ENCODE data around the gene PRB2.
"Not testable (repeated sequence)": the region's sequence is repeated elsewhere in the genome, so short reads cannot be mapped to it uniquely, and the experiment has no call there.

PRB2 gene

GRCh38 chr12:11395467-11395866 lies at the start of gene PRB2:
Gene PRB2, minus strand, starts transcription at chr12:11395567. Its CDS starts 38 bp downstream, at chr12:11395529.
- not testable (repeated sequence) for DNase-seq (ENCODE audit: low read depth in 2 of 2)

DNA sequence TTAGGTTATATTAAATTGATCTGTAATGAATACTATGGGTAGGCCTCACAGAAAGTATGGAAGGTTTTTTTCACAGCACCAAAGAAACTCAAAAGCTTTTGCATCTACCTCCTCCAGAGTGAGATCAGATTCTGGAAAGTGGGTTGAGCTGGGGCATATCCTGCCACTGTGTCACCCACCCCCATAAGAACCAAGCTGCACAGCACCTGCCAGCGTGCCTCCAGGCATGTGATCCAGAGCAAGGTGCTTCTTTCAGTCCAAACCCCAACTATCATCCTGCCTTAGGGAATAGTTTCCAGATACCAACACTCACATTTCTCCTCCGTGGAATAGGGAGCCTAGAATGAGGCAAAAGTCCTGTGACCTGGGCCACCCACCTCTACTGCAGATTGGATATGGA lies 42.6 kb upstream of the PRB2 start:
- DNase-seq (ENCODE audit: low read depth in 2 of 2), result no peak

DNA sequence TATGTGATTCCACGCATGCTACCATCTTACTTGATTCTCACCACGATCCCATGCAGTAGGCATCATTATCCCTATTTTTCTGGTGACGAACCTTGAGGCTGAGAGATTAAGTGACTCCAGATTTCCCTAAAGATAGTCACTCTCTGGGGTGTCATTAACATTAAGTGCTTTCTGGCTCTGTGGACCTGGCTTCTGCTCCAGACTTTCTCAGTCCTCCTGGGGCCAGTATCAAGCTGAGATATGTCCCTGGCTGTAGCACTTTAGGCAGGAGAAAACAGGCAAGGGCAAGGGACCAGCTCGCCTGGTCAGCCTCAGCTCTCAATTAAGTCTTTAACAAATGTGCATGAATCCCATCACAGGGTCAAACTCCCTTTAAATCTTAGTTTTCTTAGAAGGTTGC lies 38.3 kb upstream of the PRB2 start:
- DNase-seq (ENCODE audit: low read depth in 2 of 2), result no peak

DNA sequence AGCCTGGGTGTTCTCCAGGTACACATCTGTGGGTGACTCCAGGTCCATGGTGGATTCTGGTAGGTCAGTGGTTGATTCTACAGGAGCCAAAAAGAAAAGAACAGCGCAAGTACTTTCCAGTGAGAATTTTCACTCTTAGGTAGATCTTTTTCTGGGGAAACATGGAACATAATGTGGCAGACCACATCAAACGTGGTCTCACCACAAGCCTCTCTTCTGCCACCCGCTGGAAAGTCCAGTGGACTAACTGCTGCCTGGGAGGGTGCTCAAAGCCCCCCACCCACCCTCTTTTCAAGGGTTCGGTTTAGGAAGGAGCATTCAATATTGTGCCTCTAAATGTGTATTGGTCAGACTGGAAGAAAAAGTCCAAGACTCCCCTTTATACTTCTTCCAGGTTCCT lies 36.1 kb upstream of the PRB2 start:
- no peak for DNase-seq (ENCODE audit: low read depth in 2 of 2)

DNA sequence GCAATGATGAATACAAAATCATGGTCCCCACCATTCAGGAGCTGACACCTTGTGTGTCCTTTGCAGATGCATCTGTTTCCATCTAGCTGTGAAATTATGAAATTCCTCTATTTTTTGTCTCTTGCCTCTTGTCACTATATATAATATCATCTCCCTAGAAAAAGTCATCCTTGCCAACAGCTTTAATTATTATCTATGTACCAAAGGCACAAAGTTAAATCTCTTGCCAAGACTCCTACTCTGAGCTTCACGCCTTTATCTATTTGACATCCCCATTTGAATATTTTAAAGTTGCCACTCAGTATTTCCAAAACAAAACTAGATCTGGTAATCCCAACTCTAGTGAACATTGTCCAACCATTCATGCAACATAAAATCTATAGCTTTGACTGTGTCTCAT lies 32.0 kb upstream of the PRB2 start:
- DNase-seq (ENCODE audit: low read depth in 2 of 2), result no peak

DNA sequence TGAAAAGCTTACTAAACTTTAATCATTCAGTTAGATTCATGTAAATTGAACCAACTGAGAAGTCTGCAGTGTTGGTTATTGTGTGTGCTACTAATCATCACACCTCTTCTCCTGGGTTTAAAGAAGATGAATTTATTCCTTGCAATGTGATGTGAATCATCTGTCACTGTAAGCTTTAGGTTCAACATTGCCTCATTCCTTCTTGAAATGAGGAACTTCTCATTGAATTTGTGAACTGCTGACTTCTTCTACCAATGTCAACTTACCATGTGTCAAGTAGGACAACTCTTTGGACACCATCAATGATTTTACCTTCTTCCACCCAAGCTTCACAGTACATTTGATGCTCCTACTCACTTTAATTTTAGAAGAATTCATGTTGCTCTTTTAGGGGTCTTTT lies 17.4 kb upstream of the PRB2 start:
- no peak for DNase-seq (ENCODE audit: low read depth in 2 of 2)

DNA sequence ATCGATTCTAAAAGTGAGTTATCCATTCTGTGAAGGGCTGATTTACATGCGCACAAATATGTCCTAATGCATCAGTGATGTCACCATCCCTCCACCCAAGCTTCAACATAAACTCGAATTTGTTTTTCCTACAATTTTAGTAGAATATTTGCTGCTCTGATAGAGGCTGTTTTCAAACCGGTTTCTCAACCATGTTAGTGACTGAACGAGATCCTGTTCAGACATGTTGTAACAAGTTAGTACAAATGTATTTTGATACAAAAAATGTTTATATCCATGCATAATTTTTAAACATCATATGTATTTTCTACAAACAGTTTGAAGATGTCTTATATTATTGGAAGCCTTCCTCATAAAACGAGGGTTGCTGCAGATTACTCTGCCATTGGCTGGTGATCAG lies 12.7 kb upstream of the PRB2 start:
- no peak for DNase-seq (ENCODE audit: low read depth in 2 of 2)

GRCh38 chr12:11397366-11397765 lies 2.0 kb upstream of the PRB2 start:
- no peak for DNase-seq (ENCODE audit: low read depth in 2 of 2)

GRCh38 chr12:11391456-11391855 lies 3.9 kb downstream of the PRB2 start:
- DNase-seq (ENCODE audit: low read depth in 2 of 2), result not testable (repeated sequence)

DNA sequence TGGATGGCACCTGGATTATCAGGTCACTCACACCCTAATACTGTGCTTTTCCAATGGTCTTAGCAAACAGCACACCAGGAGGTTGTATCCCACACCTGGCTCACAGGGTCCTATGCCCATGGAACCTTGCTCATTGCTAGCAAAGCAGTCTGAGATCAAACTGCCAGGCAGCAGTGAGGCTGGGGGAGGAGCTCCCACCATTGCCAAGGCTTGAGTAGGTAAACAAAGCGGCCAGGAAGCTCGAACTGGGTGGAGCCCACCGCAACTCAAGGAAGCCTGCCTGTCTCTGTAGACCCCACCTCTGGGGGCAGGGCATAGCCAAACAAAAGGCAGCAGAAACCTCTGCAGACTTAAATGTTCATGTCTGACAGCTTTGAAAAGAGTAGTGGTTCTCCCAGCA lies 17.9 kb downstream of the PRB2 start:
- not testable (repeated sequence) for DNase-seq (ENCODE audit: low read depth in 2 of 2)

- no peak for DNase-seq (ENCODE audit: low read depth in 2 of 2)
Observed at GRCh38 chr12:11361151-11361550, 34.2 kb downstream of the PRB2 start.

- not testable (repeated sequence) for DNase-seq (ENCODE audit: low read depth in 2 of 2)
Observed at GRCh38 chr12:11360205-11360883, 35.0 kb downstream of the PRB2 start.

DNA sequence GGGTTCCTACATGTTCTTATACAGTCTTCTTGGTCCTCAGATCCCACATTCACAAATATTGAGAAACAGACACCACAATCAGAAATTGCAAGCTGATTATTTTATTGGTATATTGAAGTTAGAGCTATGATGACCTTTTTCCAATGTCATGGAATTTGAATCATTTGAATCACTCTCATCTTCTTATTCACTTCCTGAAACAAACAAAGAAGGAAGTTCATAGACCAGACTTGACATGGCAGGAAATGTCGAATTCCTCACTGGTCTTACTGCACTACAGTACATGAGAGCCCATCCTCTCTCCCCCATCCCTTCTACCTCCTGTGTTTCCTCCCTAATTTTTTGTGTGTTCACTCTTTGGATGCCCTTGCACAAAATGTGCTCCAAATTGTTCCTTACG lies 43.6 kb downstream of the PRB2 start:
- DNase-seq (ENCODE audit: low read depth in 2 of 2), result not testable (repeated sequence)

DNA sequence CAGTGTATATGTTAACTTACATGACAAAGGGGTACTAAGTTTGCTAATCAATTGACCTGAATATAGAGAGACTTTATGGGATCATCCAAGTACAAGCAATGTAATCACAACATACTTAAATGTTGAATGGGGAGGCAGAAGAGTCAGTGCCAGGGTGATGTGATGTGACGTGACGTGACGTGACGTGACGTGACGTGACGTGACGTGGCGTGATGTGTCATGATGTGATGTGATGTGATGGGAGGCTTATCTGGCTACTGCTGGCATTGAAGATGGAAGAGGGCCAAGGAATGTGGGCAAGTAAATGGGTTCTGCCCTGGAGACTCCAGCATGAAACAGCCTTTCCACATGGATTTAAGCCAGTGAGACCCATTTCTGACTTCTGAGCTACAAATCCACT lies 46.9 kb downstream of the PRB2 start:
- DNase-seq (ENCODE audit: low read depth in 2 of 2), result no peak

DNA sequence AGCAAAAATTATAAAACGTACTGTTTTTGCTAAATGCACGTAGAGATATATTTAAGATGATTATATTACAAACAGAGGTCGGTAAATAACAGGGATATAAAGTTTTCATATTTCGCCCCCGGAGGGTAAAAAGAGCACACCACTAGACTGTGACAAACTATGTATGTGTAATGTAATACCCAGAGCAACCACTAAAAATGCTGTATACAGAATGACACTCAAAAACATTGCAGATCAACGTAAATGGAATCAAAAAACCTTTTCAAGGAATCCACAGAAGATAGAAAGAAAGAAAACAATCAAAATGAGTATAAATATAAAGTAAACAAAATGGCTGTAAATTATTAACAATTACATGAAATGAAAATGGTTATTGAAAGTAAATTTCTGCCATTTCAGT lies 47.6 kb downstream of the PRB2 start:
- DNase-seq (ENCODE audit: low read depth in 2 of 2), result no peak

- DNase-seq (ENCODE audit: low read depth in 2 of 2), result no peak
Observed at GRCh38 chr12:11344500-11344899, 50.9 kb downstream of the PRB2 start.

Data from stimulated activated CD8-positive, alpha-beta memory T cell treated with anti-CD3 and anti-CD28 coated beads, Interleukin-7, amount 100 ng/mL, for 4 hours (primary cell).